ENCODE data around the gene CDYL.

- TF ChIP-seq CTCF (conservative IDR thresholded peaks at IDR 0.05; ENCODE audit: low read depth, low read length) (no peak), RCOR1 (IDR thresholded peaks at IDR 0.05; ENCODE audit: insufficient replicate concordance, low read length) (no peak), NFE2L2 (IDR thresholded peaks at IDR 0.05; ENCODE audit: low read depth, low read length) (no peak), BHLHE40 (IDR thresholded peaks at IDR 0.05; ENCODE audit: low read depth, low read length) (no peak), SMC3 (IDR thresholded peaks at IDR 0.05; ENCODE audit: low read depth, low read length) (no peak), CEBPB (IDR thresholded peaks at IDR 0.05; ENCODE audit: low read depth, low read length) (no peak), POLR2A (IDR thresholded peaks at IDR 0.05; ENCODE audit: low read depth, low read length) (no peak), MXI1 (IDR thresholded peaks at IDR 0.05; ENCODE audit: borderline replicate concordance, low read depth, low read length) (no peak), CHD1 (IDR thresholded peaks at IDR 0.05; ENCODE audit: low read depth, low read length) (no peak), RFX5 (IDR thresholded peaks at IDR 0.05; ENCODE audit: low read depth, low read length) (no peak), USF2 (IDR thresholded peaks at IDR 0.05; ENCODE audit: low read depth, low read length) (no peak), MAFK (IDR thresholded peaks at IDR 0.05; ENCODE audit: low read depth, low read length) (no peak), ELK1 (IDR thresholded peaks at IDR 0.05; ENCODE audit: borderline replicate concordance, low read depth, low read length) (no peak), RAD21 (IDR thresholded peaks at IDR 0.05; ENCODE audit: low read length) (no peak)
These were observed 28.6 kb upstream of the CDYL start for GRCh38 chr6:4747588-4747987.

Data from IMR-90 (cell line).